ENCODE data around the gene NR1H2.
"Not testable (repeated sequence)": the region's sequence is repeated elsewhere in the genome, so short reads cannot be mapped to it uniquely, and the experiment has no call there.

The NR1H2 gene

DNA sequence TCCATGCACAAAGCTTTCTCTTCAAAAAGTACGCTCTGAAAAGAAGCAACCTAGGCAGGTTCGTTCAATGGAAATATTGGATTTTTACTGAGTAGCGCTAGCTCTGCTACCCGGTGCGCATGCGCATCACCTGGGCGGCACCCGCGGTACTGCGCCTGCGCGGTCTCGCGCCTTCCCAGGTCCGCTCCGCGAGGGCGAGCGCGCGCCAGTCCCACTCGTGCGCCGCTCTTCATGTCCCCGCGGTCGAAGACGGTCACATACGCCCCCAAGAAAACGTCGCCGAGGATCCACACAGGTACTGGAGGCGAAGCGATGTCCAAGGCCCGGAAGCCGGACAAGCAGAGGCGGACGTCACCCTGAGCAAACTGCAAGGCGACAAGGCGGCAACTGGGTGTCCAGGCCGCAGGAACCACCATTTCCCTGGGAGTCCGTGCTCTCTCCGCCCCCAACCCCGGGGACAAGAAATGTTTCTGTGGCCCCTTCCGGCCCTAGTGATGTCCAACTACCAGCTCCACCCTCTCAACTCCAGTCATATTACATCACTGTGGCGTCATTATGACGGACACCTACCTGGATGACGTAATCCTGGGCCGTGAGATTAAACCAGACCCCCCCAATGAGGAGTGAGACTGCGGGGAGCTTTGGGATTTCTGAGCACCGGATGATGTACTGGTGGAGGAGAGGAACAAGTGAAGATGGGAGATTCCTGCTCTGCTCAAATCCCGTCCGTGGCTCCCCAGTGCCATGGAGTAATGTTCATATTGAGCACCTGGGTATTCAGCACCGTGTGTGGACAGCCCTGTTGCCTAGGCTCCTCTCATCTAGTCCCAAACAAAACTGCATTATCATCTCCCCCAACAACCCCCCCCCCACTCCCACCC is 42.3 kb upstream of the NR1H2 start:
- in situ Hi-C loops (cut with MboI; ENCODE audit: low sequenced_read_pairs, unreplicated experiment) = no loop called here
- peak; percentile 92 for DNase-seq (ENCODE audit: low spot score)
- TF ChIP-seq, protein P1, sequence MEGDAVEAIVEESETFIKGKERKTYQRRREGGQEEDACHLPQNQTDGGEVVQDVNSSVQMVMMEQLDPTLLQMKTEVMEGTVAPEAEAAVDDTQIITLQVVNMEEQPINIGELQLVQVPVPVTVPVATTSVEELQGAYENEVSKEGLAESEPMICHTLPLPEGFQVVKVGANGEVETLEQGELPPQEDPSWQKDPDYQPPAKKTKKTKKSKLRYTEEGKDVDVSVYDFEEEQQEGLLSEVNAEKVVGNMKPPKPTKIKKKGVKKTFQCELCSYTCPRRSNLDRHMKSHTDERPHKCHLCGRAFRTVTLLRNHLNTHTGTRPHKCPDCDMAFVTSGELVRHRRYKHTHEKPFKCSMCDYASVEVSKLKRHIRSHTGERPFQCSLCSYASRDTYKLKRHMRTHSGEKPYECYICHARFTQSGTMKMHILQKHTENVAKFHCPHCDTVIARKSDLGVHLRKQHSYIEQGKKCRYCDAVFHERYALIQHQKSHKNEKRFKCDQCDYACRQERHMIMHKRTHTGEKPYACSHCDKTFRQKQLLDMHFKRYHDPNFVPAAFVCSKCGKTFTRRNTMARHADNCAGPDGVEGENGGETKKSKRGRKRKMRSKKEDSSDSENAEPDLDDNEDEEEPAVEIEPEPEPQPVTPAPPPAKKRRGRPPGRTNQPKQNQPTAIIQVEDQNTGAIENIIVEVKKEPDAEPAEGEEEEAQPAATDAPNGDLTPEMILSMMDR (IDR thresholded peaks at IDR 0.05; ENCODE audit: borderline replicate concordance, control extremely low read depth, extremely low read depth, insufficient read depth, missing control alignments) = no peak

DNA sequence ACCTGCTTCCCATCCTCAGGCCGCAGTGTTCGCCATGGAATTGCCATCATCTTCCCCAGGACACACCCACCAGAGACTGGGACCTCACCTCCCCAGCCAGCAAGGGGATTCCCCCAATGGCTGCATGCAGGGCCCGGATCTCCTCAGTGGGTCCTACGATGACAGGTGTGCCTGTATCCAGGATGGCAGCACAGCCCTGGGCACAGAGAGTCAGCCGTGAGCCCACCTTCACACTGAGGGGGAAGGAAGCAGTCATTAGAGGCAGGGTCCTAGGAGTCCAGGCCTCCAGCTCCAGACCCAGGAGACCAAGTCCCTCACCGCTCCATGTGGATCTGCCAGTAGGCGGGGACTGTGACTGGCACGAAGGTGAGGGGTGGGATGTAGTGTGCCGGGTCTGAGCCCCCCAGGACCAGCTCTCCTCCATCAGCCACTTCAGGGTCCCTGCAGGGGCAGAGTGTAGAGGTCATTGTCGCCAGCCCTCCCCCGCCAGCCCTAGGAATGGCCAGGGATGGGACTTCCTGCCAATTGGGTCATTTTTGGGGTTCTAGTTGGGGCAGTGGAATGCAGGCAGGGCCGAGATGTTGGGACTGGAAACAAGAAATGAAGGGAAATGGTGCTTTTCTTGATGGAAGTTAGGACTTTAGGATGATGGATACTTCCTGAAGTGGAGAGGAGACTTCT is 41.4 kb upstream of the NR1H2 start:
- in situ Hi-C loops (cut with MboI; ENCODE audit: low sequenced_read_pairs, unreplicated experiment) = no loop called here

GRCh38 chr19:50337031-50337430 is 39.2 kb upstream of the NR1H2 start:
- in situ Hi-C loops (cut with MboI; ENCODE audit: low sequenced_read_pairs, unreplicated experiment); DNase-seq (ENCODE audit: low spot score): not testable (repeated sequence)

More for the DNA sequence above, 41.4 kb upstream of the NR1H2 start:
- TF ChIP-seq, protein P1 (IDR thresholded peaks at IDR 0.05; ENCODE audit: borderline replicate concordance, control extremely low read depth, extremely low read depth, insufficient read depth, missing control alignments) = no peak
- no peak for DNase-seq (ENCODE audit: low spot score)

DNA sequence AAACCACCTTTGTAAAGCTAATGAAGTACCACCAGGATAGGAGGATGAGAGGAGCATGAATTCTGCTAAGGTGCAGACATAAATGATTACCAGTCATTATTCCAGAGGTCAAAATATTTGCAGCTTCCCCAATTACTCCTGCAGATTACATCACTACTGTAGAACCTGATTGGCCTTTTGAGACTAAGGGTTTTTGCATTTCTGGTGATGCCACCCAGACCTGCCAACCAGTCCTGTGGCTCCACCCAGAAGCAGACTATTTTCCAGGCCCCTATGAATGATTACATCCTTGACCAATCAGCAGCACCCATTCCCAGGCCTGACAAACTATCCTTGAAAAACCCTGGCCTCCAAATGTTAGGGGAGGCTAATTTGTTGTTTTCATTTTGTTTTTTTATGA is 35.9 kb upstream of the NR1H2 start:
- in situ Hi-C loops (cut with MboI; ENCODE audit: low sequenced_read_pairs, unreplicated experiment) = no loop called here
- DNase-seq (ENCODE audit: low spot score) = no peak
- TF ChIP-seq, protein P1 (IDR thresholded peaks at IDR 0.05; ENCODE audit: borderline replicate concordance, control extremely low read depth, extremely low read depth, insufficient read depth, missing control alignments) = no peak

GRCh38 chr19:50341091-50341564 is 35.1 kb upstream of the NR1H2 start:
- in situ Hi-C loops (cut with MboI; ENCODE audit: low sequenced_read_pairs, unreplicated experiment) = no loop called here

DNA sequence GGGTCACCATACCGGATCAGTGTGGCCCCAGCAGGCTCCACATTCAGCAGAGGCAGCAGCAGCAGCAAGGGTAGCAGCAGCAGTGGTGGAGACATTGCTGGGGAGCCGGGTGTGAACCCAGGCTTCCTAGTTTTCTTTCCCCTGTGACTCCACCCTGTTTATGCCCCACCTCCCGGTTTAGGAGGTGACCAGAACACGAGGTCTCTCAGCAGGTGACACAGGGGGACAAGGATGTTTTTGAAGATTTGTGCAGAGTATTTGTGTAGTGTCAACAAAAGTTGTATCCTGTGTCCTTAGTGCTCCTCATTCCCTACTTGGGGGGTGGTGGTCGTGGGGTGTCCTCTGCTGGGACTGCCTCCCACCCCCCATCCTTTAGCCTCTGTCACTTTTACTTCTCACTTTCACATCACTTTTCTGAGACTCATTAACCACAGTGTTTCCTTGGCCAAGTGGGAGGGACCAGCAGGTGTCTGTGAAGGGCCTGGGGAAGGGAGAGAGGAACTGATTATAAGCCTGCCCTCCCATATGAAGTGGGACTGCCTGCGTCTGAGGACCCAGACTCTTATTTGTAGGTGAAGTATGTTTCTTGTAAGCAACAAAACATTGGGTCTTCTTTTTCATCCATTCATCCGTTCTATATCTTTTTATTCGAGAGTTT is 31.5 kb upstream of the NR1H2 start:
- TF ChIP-seq, protein P1 (IDR thresholded peaks at IDR 0.05; ENCODE audit: borderline replicate concordance, control extremely low read depth, extremely low read depth, insufficient read depth, missing control alignments) = no peak
- in situ Hi-C loops (cut with MboI; ENCODE audit: low sequenced_read_pairs, unreplicated experiment) = no loop called here
- DNase-seq (ENCODE audit: low spot score) = peak; percentile 67

More at GRCh38 chr19:50341091-50341564, 35.1 kb upstream of the NR1H2 start:
- TF ChIP-seq, protein P1 (IDR thresholded peaks at IDR 0.05; ENCODE audit: borderline replicate concordance, control extremely low read depth, extremely low read depth, insufficient read depth, missing control alignments) = no peak
- peak; percentile 51 for DNase-seq (ENCODE audit: low spot score)

GRCh38 chr19:50347089-50347581 is 29.1 kb upstream of the NR1H2 start:
- peak; percentile 32 for DNase-seq (ENCODE audit: low spot score)
- in situ Hi-C loops (cut with MboI; ENCODE audit: low sequenced_read_pairs, unreplicated experiment) = not testable (repeated sequence)

Measured in GM13976 (cell line).